ENCODE data around the gene PRDM7. TPM values are rescaled to one million over a fixed set of nuclear protein-coding genes. Genes with fewer than 3 reads are reported as not detected.
"Not testable (repeated sequence)": the region's sequence is repeated elsewhere in the genome, so short reads cannot be mapped to it uniquely, and the experiment has no call there.

The PRDM7 gene
- polyA plus RNA-seq, 1 donor from 2014 or later = not detected

DNA sequence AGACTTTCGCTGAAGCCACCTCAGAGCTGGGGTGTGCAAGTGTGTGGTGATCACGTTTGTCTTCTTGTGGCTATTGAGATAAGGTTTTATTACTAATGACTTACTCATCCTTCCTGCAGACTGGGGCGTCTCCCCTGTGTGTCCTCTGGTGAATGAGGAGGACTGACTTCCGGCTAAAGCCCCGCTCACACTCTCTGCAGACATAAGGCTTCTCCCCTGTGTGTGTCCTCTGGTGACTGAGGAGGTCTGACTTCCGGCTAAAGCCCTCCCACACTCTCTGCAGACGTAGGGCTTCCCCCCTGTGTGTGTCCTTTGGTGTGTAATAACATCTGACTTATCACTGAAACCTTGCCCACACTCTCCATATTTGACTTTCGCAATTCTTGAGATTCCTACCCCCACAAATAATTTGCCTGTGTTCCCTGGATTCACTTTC, 19.4 kb downstream of the PRDM7 start:
- no peaks in the 10 kb centered on the region for H3F3A ChIP-seq (ENCODE audit: insufficient read depth, low read length, poor library complexity, severe bottlenecking)
- no peaks in the 10 kb centered on the region for H3K9me2 ChIP-seq (ENCODE audit: insufficient read depth, low read length)
- no peak overlapping the region for H3K4me3 ChIP-seq (ENCODE audit: low read length)
- no peak overlapping the region for H2AFZ ChIP-seq (ENCODE audit: low read depth, low read length)
- H4K20me1 ChIP-seq (ENCODE audit: insufficient read depth) = no peaks in the 10 kb centered on the region
- H3K27me3 ChIP-seq (ENCODE audit: insufficient read depth, low read depth, low read length) = no peaks in the 10 kb centered on the region
- no peaks in the 10 kb centered on the region for H3K79me2 ChIP-seq (replicated peaks; ENCODE audit: insufficient read depth, low read length)
- H3K36me3 ChIP-seq (ENCODE audit: insufficient read depth, low read length) = no peaks in the 10 kb centered on the region
- H3K9ac ChIP-seq (ENCODE audit: low read length) = no peak overlapping the region
- TF ChIP-seq MXI1 (conservative IDR thresholded peaks at IDR 0.05; ENCODE audit: poor library complexity, severe bottlenecking) = no peak
- TF ChIP-seq, protein P1, sequence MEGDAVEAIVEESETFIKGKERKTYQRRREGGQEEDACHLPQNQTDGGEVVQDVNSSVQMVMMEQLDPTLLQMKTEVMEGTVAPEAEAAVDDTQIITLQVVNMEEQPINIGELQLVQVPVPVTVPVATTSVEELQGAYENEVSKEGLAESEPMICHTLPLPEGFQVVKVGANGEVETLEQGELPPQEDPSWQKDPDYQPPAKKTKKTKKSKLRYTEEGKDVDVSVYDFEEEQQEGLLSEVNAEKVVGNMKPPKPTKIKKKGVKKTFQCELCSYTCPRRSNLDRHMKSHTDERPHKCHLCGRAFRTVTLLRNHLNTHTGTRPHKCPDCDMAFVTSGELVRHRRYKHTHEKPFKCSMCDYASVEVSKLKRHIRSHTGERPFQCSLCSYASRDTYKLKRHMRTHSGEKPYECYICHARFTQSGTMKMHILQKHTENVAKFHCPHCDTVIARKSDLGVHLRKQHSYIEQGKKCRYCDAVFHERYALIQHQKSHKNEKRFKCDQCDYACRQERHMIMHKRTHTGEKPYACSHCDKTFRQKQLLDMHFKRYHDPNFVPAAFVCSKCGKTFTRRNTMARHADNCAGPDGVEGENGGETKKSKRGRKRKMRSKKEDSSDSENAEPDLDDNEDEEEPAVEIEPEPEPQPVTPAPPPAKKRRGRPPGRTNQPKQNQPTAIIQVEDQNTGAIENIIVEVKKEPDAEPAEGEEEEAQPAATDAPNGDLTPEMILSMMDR (IDR thresholded peaks at IDR 0.05; ENCODE audit: poor library complexity, severe bottlenecking) = no peak
- TF ChIP-seq POLR2AphosphoS5 (IDR thresholded peaks at IDR 0.05) = no peak
- TF ChIP-seq, protein P2, sequence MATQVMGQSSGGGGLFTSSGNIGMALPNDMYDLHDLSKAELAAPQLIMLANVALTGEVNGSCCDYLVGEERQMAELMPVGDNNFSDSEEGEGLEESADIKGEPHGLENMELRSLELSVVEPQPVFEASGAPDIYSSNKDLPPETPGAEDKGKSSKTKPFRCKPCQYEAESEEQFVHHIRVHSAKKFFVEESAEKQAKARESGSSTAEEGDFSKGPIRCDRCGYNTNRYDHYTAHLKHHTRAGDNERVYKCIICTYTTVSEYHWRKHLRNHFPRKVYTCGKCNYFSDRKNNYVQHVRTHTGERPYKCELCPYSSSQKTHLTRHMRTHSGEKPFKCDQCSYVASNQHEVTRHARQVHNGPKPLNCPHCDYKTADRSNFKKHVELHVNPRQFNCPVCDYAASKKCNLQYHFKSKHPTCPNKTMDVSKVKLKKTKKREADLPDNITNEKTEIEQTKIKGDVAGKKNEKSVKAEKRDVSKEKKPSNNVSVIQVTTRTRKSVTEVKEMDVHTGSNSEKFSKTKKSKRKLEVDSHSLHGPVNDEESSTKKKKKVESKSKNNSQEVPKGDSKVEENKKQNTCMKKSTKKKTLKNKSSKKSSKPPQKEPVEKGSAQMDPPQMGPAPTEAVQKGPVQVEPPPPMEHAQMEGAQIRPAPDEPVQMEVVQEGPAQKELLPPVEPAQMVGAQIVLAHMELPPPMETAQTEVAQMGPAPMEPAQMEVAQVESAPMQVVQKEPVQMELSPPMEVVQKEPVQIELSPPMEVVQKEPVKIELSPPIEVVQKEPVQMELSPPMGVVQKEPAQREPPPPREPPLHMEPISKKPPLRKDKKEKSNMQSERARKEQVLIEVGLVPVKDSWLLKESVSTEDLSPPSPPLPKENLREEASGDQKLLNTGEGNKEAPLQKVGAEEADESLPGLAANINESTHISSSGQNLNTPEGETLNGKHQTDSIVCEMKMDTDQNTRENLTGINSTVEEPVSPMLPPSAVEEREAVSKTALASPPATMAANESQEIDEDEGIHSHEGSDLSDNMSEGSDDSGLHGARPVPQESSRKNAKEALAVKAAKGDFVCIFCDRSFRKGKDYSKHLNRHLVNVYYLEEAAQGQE (IDR thresholded peaks at IDR 0.05; ENCODE audit: borderline replicate concordance) = no peak
- no peak for TF ChIP-seq RAD21 (conservative IDR thresholded peaks at IDR 0.05)
- TF ChIP-seq TAF1 (IDR thresholded peaks at IDR 0.05; ENCODE audit: low read depth) = no peak
- no peak for TF ChIP-seq EZH2 (IDR thresholded peaks at IDR 0.05; ENCODE audit: borderline replicate concordance, insufficient read depth, low read length, poor library complexity, severe bottlenecking)
- TF ChIP-seq EP300 (conservative IDR thresholded peaks at IDR 0.05; ENCODE audit: poor library complexity, severe bottlenecking) = no peak
- TF ChIP-seq SMC3 (conservative IDR thresholded peaks at IDR 0.05; ENCODE audit: poor library complexity) = no peak
- H3K9me3 ChIP-seq (ENCODE audit: low read length) = peaks cover 11% of the 10 kb centered on the region
- no peak overlapping the region for H3K27ac ChIP-seq (ENCODE audit: low read length)
- no peak overlapping the region for H3K4me2 ChIP-seq (ENCODE audit: low read length)

DNA sequence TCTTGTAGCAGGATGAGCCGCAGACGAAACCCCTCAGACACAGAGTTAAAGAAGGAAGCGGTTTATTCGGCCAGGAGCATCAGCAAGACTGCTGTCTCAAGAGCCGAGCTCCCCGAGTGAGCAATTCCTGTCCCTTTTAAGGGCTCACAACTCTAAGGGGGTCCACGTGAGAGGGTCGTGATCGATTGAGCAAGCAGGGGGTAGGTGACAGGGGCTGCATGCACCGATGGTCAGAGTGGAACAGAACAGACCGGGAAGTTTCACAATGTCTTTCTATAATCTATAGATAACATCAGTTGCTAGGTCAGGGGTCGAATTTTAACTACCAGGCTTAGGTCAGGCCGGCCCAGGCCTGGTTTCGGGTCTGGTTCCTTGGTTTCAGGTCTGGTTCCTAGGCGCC, 20.6 kb downstream of the PRDM7 start:
- not testable (repeated sequence) for H2AFZ ChIP-seq (ENCODE audit: low read depth, low read length)

DNA sequence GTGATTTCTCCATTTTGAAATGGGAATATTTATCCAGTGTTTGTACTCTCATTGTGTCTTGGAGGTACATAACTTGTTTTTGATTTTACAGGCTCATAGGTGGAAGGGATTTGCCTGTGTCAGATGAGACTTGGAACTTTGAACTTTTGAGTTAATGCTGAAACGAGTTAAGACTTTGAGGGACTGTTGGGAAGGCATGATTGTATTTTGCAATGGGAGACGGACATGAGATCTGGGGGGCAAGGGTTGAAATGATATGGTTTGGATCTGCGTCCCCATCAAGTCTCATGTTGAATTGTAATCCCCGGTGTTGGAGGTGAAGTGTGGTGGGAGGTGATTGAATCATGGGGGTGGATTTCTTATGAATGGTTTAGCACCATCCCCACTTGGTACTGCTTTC, 21.8 kb downstream of the PRDM7 start:
- Histone ChIP-seq H3K27me3 (ENCODE audit: insufficient read depth, low read depth, low read length) (no peaks in the 10 kb centered on the region), H3K4me3 (ENCODE audit: low read length) (no peak overlapping the region), H3K79me2 (replicated peaks; ENCODE audit: insufficient read depth, low read length) (no peaks in the 10 kb centered on the region), H2AFZ (ENCODE audit: low read depth, low read length) (no peak overlapping the region), H4K20me1 (ENCODE audit: insufficient read depth) (no peaks in the 10 kb centered on the region), H3K27ac (ENCODE audit: low read length) (no peak overlapping the region), H3K36me3 (ENCODE audit: insufficient read depth, low read length) (no peaks in the 10 kb centered on the region), H3F3A (ENCODE audit: insufficient read depth, low read length, poor library complexity, severe bottlenecking) (no peaks in the 10 kb centered on the region), H3K9me2 (ENCODE audit: insufficient read depth, low read length) (no peaks in the 10 kb centered on the region), H3K9ac (ENCODE audit: low read length) (no peak overlapping the region), H3K9me3 (ENCODE audit: low read length) (peaks cover 11% of the 10 kb centered on the region), H3K4me2 (ENCODE audit: low read length) (no peak overlapping the region)
- TF ChIP-seq SMC3 (conservative IDR thresholded peaks at IDR 0.05; ENCODE audit: poor library complexity) (no peak), EP300 (conservative IDR thresholded peaks at IDR 0.05; ENCODE audit: poor library complexity, severe bottlenecking) (no peak), EZH2 (IDR thresholded peaks at IDR 0.05; ENCODE audit: borderline replicate concordance, insufficient read depth, low read length, poor library complexity, severe bottlenecking) (no peak), POLR2AphosphoS5 (IDR thresholded peaks at IDR 0.05) (no peak), TAF1 (IDR thresholded peaks at IDR 0.05; ENCODE audit: low read depth) (no peak), RAD21 (conservative IDR thresholded peaks at IDR 0.05) (no peak), MXI1 (conservative IDR thresholded peaks at IDR 0.05; ENCODE audit: poor library complexity, severe bottlenecking) (no peak)
- TF ChIP-seq, protein P2 (IDR thresholded peaks at IDR 0.05; ENCODE audit: borderline replicate concordance) = no peak
- TF ChIP-seq, protein P1 (IDR thresholded peaks at IDR 0.05; ENCODE audit: poor library complexity, severe bottlenecking) = no peak

More for the DNA sequence above, 20.6 kb downstream of the PRDM7 start:
- not testable (repeated sequence) for H3K27ac ChIP-seq (ENCODE audit: low read length); H3K79me2 ChIP-seq (replicated peaks; ENCODE audit: insufficient read depth, low read length); H3K4me2 ChIP-seq (ENCODE audit: low read length); H4K20me1 ChIP-seq (ENCODE audit: insufficient read depth); H3K9me2 ChIP-seq (ENCODE audit: insufficient read depth, low read length); H3F3A ChIP-seq (ENCODE audit: insufficient read depth, low read length, poor library complexity, severe bottlenecking); H3K27me3 ChIP-seq (ENCODE audit: insufficient read depth, low read depth, low read length); H3K4me3 ChIP-seq (ENCODE audit: low read length); H3K36me3 ChIP-seq (ENCODE audit: insufficient read depth, low read length); H3K9ac ChIP-seq (ENCODE audit: low read length)
- H3K9me3 ChIP-seq (ENCODE audit: low read length) = peaks cover 11% of the 10 kb centered on the region

Measured in neural cell (in vitro differentiated cells).